K562 (cell line): ENCODE results near the gene SRPK2. TPM values are rescaled to one million over a fixed set of nuclear protein-coding genes. Genes with fewer than 3 reads are reported as not detected.

ENCODE experiments used
- ATAC-seq: fragments of 200-7000 bp; cut with Tn5 transposase; 3 replicates; pipeline ENCODE4 v1.9.1; 2020; ENCODE audit warnings: moderate library complexity
- BruUV-seq: library from RNA; stranded (reverse); fragments of 400-500 nt; replicated peaks from 2 replicates; lab custom pipeline; 2021; lab: Mats Ljungman, UMichigan
- CTCF ChIA-PET: fragments of 300-600 bp; formaldehyde crosslinking; extraction: SDS; loops from one replicate; lab custom pipeline; 2021; ENCODE audit warnings: low intra/inter-chr PET ratio; lab: Yijun Ruan, JAX
- POLR2A ChIA-PET: fragments of 300-600, 350-650 bp; sonication (Branson Sonifier 250); formaldehyde crosslinking; extraction: SDS; loops from one replicate; lab custom pipeline; 2021; ENCODE audit warnings: antibody characterized with exemption, inconsistent platforms; lab: Yijun Ruan, JAX
- DNase-seq, 4 experiments: peaks; one replicate each; pipeline versions ENCODE4 v3.0.0 to v3.0.0-alpha.2; 2011 to 2018; ENCODE audit warnings: low spot score in 3 of 4, mixed read lengths in 3 of 4; ENCODE audit errors: extremely low read depth in 1 of 4
- FAIRE-seq: peaks from 2 replicates; lab custom pipeline; 2011; peaks lifted over from hg19 to GRCh38; lab: Jason Lieb, UNC
- H2AFZ ChIP-seq: 2 replicates; pipeline ENCODE4 v1.6.0; 2011; ENCODE audit warnings: low read depth, low read length, control low read depth, inconsistent platforms
- H3K27ac ChIP-seq: fragments of 200-600 bp; 3 replicates; pipeline ENCODE4 v1.8.0; 2011; ENCODE audit warnings: low read depth, mild to moderate bottlenecking, control low read depth, inconsistent platforms, low read length, moderate library complexity, mixed read lengths; ENCODE audit errors: extremely low read depth
- H3K27me3 ChIP-seq, 2 experiments: fragments of 300-600 bp in 1 of 2; 2 replicates in 1 of 2; 3 replicates in 1 of 2; pipeline versions ENCODE4 v1.6.0 to v1.8.0; 2011; ENCODE audit warnings: inconsistent platforms in 2 of 2, low read length in 2 of 2, mild to moderate bottlenecking in 1 of 2, mixed read lengths in 1 of 2, moderate library complexity in 1 of 2; ENCODE audit not compliant: control insufficient read depth in 2 of 2, insufficient read depth in 2 of 2
- H3K36me3 ChIP-seq: fragments of 300-600 bp; 3 replicates; pipeline ENCODE4 v1.8.0; 2011; ENCODE audit warnings: mild to moderate bottlenecking, low read length, inconsistent platforms; ENCODE audit not compliant: control insufficient read depth, insufficient read depth
- H3K4me1 ChIP-seq, 2 experiments: fragments of 200-600 bp in 1 of 2; replicated peaks in 1 of 2; 2 replicates in 1 of 2; 3 replicates in 1 of 2; pipeline versions ENCODE4 v1.5.1 to v1.8.0; 2011; ENCODE audit warnings: inconsistent platforms in 2 of 2, low read length in 2 of 2, mild to moderate bottlenecking in 1 of 2, mixed read lengths in 1 of 2, moderate library complexity in 1 of 2; ENCODE audit not compliant: control insufficient read depth in 2 of 2, insufficient read depth in 2 of 2
- H3K4me2 ChIP-seq: 2 replicates; pipeline ENCODE4 v1.6.1; 2011; ENCODE audit warnings: low read length, control low read depth, inconsistent platforms, mixed read lengths; ENCODE audit not compliant: insufficient read depth
- H3K4me3 ChIP-seq: fragments of 200-600 bp; sonication (generic), shearing (Covaris generic); 2 replicates; pipeline ENCODE4 v1.5.1; 2016; ENCODE audit warnings: control low read depth, inconsistent platforms
- H3K79me2 ChIP-seq: fragments of 200-600 bp; 3 replicates; pipeline ENCODE4 v1.8.0; 2011; ENCODE audit warnings: low read length, inconsistent platforms; ENCODE audit not compliant: control insufficient read depth, insufficient read depth
- H3K9ac ChIP-seq, 2 experiments: 2 replicates each; pipeline versions ENCODE4 v1.6.0 to v1.6.1; 2011; ENCODE audit warnings: low read depth in 2 of 2, low read length in 2 of 2, control low read depth in 1 of 2, inconsistent platforms in 1 of 2, mild to moderate bottlenecking in 1 of 2, mixed read lengths in 1 of 2; ENCODE audit not compliant: insufficient read depth in 1 of 2
- H3K9me1 ChIP-seq: one replicate; pipeline ENCODE4 v1.6.0; 2011; ENCODE audit warnings: inconsistent platforms, mild to moderate bottlenecking, low read length, moderate library complexity; ENCODE audit not compliant: control insufficient read depth, insufficient read depth
- H3K9me3 ChIP-seq: replicated peaks from 2 replicates; pipeline ENCODE4 v1.5.1; 2011; ENCODE audit warnings: low read depth, low read length, inconsistent platforms; ENCODE audit not compliant: control insufficient read depth, insufficient read depth
- H4K20me1 ChIP-seq: replicated peaks from 2 replicates; pipeline ENCODE4 v1.6.1; 2011; ENCODE audit warnings: low read length, inconsistent platforms, mixed read lengths; ENCODE audit not compliant: control insufficient read depth, insufficient read depth
- FOSL1 ChIP-seq: fragments of 200-800 bp; sonication (Bioruptor generic); conservative IDR thresholded peaks from 2 replicates; pipeline ENCODE4 v1.6.1; 2016; ENCODE audit warnings: missing genetic modification characterization, missing compliant biosample characterization
- LARP7 ChIP-seq: fragments of 450-650 bp; IDR thresholded peaks from 2 replicates; pipeline ENCODE4 v1.6.1; 2016
- MCM3 ChIP-seq: fragments of 450-650 bp; IDR thresholded peaks from 2 replicates; pipeline ENCODE4 v1.6.1; 2016
- MTA1 ChIP-seq: fragments of 450-650 bp; IDR thresholded peaks from 2 replicates; pipeline ENCODE4 v1.6.1; 2017; ENCODE audit warnings: borderline replicate concordance
- POLR2G ChIP-seq: fragments of 200-400 bp; formaldehyde crosslinking; IDR thresholded peaks from 2 replicates; pipeline ENCODE4 v1.6.1; 2017; ENCODE audit warnings: low read depth, mild to moderate bottlenecking, antibody characterized with exemption, low read length, moderate library complexity
- RCOR1 ChIP-seq, 2 experiments: IDR thresholded peaks; 2 replicates each; pipeline ENCODE4 v1.6.1; 2012; ENCODE audit warnings: low read depth in 2 of 2, low read length in 2 of 2, borderline replicate concordance in 1 of 2, improper control_type of control experiment in 1 of 2
- TCF7 ChIP-seq: sonication (generic); IDR thresholded peaks from 2 replicates; pipeline ENCODE4 v1.6.1; 2016; ENCODE audit warnings: antibody characterized with exemption, borderline replicate concordance
- THRAP3 ChIP-seq: fragments of 450-650 bp; IDR thresholded peaks from 2 replicates; pipeline ENCODE4 v1.6.1; 2016; ENCODE audit warnings: mild to moderate bottlenecking, inconsistent platforms, borderline replicate concordance
- ZFX ChIP-seq: sonication (generic); formaldehyde crosslinking; IDR thresholded peaks from 2 replicates; pipeline ENCODE4 v1.8.0; 2022; ENCODE audit warnings: mild to moderate bottlenecking, missing genetic modification reagents, moderate library complexity
- WGBS: fragments of 100-300 bp; shearing (Covaris generic); methylation state at CpG from one replicate; pipeline ENCODE4 v1.1.6; 2016; ENCODE audit warnings: low coverage, mixed read lengths; ENCODE audit not compliant: insufficient coverage; ENCODE audit errors: missing lambda C conversion rate; 5-methylcytosine and 5-hydroxymethylcytosine counted together
- in situ Hi-C: fragments of 300-500 bp; cut with MboI; formaldehyde crosslinking; loops from 4 replicates; pipeline ENCODE4 v1.15.0; 2018; ENCODE audit warnings: inconsistent platforms, mixed read lengths
- intact Hi-C: fragments of 100-400 bp; cut with micrococcal nuclease; formaldehyde crosslinking; loops from 2 replicates; pipeline ENCODE4 v1.14.2; 2022
- polyA plus RNA-seq, 8 experiments: library from polyadenylated mRNA; depleted of rRNA in 4 of 8; stranded (reverse) in 5 of 8; unstranded in 3 of 8; fragments of >200 nt; fragmentation: Nextera tagmentation in 2 of 8; fragmentation: Illumina TruSeq in 1 of 8; extraction: Ambion mirVana in 2 of 8; extraction: Trizol in 1 of 8; gene quantifications; 2 replicates each; pipeline versions ENCODE4 v1.2.1 to v1.2.3, GENCODE V29; 2011 to 2014; ENCODE audit warnings: inconsistent platforms in 1 of 8, missing spikeins in 1 of 8
- total RNA-seq, 7 experiments: library from RNA; depleted of rRNA in 6 of 7; stranded (reverse); fragments of >200 nt in 6 of 7; fragmentation: Illumina TruSeq in 2 of 7; extraction: Trizol in 2 of 7; gene quantifications; 2 replicates each; pipeline versions ENCODE4 v1.2.1 to v1.2.3, GENCODE V29; 2011 to 2021; ENCODE audit warnings: low replicate concordance in 1 of 7
- TF ChIP-seq, protein P1 (sequence below): fragments of 450-650 bp; IDR thresholded peaks from 2 replicates; pipeline ENCODE4 v1.6.1; 2016; ENCODE audit warnings: mild to moderate bottlenecking

Gene SRPK2
- total and polyA plus RNA-seq, 9 of the 15 experiments (the other 6 are each of a cell fraction or from before 2014, with no cell fraction given) = 21.5 to 44.7 (median 33.3) TPM

DNA sequence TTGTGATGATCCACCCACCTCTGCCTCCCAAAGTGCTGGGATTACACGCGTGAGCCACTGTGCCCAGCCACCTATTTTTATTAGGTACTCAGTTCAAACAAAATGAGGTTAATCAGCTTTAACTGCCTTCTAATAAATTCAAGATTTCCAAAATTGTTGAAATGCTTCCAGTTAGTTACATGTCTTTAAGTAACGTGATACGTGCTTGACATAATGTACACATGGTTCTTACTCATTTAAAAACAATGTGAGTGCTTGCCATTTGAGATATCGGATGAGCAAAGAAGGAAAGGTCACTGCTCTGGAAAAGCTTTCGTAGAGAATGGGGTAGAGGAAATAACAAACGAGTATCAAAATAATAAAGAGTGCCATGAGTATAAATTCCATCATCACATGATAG, 291.1 kb downstream of the SRPK2 start:
- Histone ChIP-seq H3K4me2 (no peak overlapping the region), H4K20me1 (no peaks in the 10 kb centered on the region), H3K4me3 (no peak overlapping the region), H3K9ac (no peak overlapping the region), H3K9me1 (no peaks in the 10 kb centered on the region), H3K36me3 (peaks cover 74% of the 10 kb centered on the region), H3K9me3 (no peaks in the 10 kb centered on the region)
- no peak for DNase-seq
- 88% methylated on average over 7 of the region's 7 CpGs for WGBS
- no peak for FAIRE-seq
- POLR2A ChIA-PET = interaction anchor here (1.3 kb wide), 1 partner anchor 84 kb away, joined by 3 read pairs; the partner anchor contains the start of gene KMT2E
- CTCF ChIA-PET = no interaction called here
- TF ChIP-seq POLR2G = peak; percentile 8; the same call in 1 of the 2 replicates
- TF ChIP-seq MTA1 = no peak
- TF ChIP-seq, all 486 proteins: peak for 1
- Histone ChIP-seq H3K79me2 (0 out of 3 replicates have a peak, but pooled peaks cover 5% of the 10 kb centered on the region), H3K27me3 (no peaks in the 10 kb centered on the region), H3K4me1 (no peaks in the 10 kb centered on the region), H3K27ac (no peak overlapping the region), H2AFZ (no peak overlapping the region)
- intact Hi-C loops = no loop called here
- no TSS peak for BruUV-seq
- ATAC-seq = no peak
- in situ Hi-C loops = no loop called here

DNA sequence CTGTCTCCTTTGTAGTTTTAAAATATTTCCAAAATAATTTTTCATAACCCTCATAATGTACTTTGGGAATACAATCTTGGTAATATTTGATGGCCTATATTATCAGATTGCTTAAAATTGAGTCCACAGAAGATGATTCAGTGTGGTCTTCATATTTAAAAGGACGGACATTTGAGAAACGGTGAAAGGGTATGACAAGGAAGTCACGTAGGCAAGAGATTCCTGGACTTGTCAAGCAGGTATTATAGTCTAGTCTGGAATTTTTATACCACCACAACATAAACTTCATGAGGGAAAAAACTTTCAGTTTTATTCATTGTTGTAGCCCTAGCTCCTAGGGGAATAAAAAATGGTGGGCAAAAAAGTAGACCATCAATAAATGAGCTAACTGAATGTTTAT, 292.4 kb downstream of the SRPK2 start:
- Histone ChIP-seq H3K9me3 (no peaks in the 10 kb centered on the region), H4K20me1 (no peaks in the 10 kb centered on the region), H3K9me1 (no peaks in the 10 kb centered on the region), H3K4me1 (no peaks in the 10 kb centered on the region), H2AFZ (no peak overlapping the region), H3K4me2 (no peak overlapping the region), H3K27me3 (no peaks in the 10 kb centered on the region), H3K4me3 (no peak overlapping the region), H3K27ac (no peak overlapping the region), H3K9ac (no peak overlapping the region), H3K79me2 (0 out of 3 replicates have a peak, but pooled peaks cover 5% of the 10 kb centered on the region), H3K36me3 (peaks cover 77% of the 10 kb centered on the region)
- ATAC-seq = no peak
- no peak for DNase-seq
- POLR2A ChIA-PET = interaction anchor here (0.6 kb wide), 1 partner anchor 103 kb away, joined by 3 read pairs; no protein-coding TSS in a partner anchor
- intact Hi-C loops (no loop called here), in situ Hi-C loops (no loop called here)
- FAIRE-seq = no peak
- WGBS = 95% methylated on average over 3 of the region's 3 CpGs
- CTCF ChIA-PET = no interaction called here
- BruUV-seq = no TSS peak
- TF ChIP-seq FOSL1 (tag) = no peak
- TF ChIP-seq RCOR1 (IDR thresholded peaks at IDR 0.05; ENCODE audit: borderline replicate concordance in 1 of 2, low read depth in 2 of 2, low read length in 2 of 2) = no peak
- TF ChIP-seq, protein P1, sequence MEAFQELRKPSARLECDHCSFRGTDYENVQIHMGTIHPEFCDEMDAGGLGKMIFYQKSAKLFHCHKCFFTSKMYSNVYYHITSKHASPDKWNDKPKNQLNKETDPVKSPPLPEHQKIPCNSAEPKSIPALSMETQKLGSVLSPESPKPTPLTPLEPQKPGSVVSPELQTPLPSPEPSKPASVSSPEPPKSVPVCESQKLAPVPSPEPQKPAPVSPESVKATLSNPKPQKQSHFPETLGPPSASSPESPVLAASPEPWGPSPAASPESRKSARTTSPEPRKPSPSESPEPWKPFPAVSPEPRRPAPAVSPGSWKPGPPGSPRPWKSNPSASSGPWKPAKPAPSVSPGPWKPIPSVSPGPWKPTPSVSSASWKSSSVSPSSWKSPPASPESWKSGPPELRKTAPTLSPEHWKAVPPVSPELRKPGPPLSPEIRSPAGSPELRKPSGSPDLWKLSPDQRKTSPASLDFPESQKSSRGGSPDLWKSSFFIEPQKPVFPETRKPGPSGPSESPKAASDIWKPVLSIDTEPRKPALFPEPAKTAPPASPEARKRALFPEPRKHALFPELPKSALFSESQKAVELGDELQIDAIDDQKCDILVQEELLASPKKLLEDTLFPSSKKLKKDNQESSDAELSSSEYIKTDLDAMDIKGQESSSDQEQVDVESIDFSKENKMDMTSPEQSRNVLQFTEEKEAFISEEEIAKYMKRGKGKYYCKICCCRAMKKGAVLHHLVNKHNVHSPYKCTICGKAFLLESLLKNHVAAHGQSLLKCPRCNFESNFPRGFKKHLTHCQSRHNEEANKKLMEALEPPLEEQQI = no peak
- no peak for TF ChIP-seq TCF7
- TF ChIP-seq LARP7 = no peak
- no peak for TF ChIP-seq MCM3
- TF ChIP-seq THRAP3 = no peak
- TF ChIP-seq ZFX (CRISPR knock-in tag) = no peak
